Pulmonary artery endothelial cell (primary cell): Measurements from ENCODE around the gene RAPGEF3. TPM values are rescaled to one million over a fixed set of nuclear protein-coding genes. Genes with fewer than 3 reads are reported as not detected.

ENCODE experiments used
- DNase-seq: peaks from one replicate; pipeline ENCODE4 v3.0.0-alpha.2; 2011; ENCODE audit warnings: low read depth, low spot score
- total RNA-seq: library from RNA; depleted of rRNA; stranded (reverse); fragments of >200 nt; gene quantifications from 2 replicates; pipeline ENCODE4 v1.2.3, GENCODE V29; 2014

RAPGEF3 gene
- total RNA-seq, 1 donor from 2014 or later = 17.0 TPM

DNA sequence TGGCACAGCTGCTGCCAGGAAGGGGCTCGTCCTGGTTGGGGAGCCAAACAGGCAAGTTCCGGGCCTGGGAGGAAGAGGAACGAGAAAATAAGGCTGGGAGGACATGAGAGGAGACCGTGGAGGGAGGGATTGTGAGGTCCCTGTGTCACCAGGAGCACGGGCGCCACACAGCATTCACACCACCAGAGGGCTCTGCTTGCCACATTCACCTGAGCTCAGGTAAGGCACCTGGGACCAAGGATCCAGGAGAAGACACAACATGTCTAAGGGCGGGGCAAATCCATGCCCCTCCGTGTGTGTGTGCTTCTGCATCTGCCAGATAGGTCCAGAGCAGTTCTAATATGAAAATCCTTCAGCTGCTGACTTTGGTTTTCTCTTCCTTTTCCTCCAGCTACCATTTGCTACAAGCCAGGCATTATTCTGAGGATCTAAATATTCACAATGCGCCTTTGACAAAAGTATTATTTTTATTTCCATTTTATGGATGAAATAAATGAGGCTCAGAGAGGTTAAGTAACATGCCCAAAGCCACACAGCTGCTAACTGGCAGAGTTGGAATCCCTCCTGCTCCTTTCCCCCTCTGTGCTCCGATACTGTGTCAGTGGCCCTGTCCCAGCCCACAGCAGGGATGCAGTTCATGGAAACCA, 14.6 kb downstream of the RAPGEF3 start:
- DNase-seq = no peak

DNA sequence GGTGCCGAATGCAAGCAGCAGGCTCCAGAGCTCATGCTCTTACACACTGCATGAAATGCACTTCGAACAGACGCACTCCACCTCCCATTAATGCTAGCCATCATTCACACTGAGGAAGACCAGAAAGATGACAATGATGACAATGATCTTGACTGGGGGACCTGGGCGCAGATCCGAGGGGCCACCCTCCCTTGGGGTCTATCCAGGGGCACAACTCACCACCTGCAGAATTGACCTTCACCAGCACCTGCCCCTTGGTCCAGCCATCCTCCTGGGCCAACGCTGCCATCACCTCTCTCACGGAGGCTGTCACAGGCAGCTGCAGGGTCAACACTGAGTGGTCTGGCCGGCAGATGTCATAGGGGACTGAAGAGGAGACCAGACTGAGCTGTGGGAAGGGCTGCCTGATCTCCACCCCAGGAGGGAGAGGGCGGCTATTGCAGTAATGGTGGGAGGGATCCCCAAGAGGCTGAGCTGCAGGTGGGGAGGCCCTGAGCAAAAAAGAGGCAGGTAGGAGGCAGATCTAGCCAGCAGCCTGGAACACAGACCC, 15.3 kb downstream of the RAPGEF3 start:
- no peak for DNase-seq

DNA sequence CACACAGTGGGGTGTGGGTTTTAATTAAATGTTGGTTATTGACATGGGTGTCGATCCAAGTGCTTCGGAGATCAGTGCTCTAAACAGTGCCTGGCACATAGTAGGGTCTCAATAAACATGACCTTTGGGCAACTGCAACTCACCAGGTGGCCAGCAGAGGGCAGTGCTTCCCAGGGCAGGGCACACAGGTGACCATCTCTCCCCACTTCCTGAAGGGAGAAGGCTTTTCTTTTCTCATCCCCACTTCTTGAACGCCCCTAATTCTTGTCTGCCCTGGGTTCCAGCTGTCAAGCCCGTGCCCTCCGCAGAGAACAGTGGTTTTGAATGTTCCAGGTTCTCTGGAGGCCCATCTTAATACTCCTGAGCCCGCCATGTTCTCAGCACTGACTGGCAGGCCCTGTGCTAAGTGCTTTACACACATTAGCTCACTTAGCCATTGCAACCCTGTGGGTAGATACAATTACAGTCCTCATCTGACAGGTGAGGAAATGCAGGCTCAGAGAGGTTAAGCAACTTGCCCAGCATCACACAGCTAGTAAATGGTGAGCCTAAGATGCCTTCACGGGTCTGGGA, 16.3 kb downstream of the RAPGEF3 start:
- no peak for DNase-seq

DNA sequence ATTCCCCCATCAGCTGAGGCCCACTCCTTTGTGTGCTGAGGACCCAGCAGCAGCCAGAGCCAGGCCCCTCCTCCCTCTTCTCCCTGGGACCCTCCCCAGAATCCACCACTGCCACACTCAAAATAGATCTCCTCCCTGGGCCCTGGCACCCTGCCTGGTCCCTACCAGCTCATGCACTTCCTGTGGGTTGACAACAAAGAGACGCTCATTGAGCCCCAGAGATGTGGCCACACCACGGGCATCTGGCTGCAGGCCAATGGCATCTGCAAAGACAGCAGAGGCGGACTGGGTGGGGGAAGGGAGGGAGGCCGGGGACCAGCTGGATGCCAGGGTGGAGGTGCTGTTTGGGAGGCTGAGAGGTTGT, 17.4 kb downstream of the RAPGEF3 start:
- DNase-seq = no peak

DNA sequence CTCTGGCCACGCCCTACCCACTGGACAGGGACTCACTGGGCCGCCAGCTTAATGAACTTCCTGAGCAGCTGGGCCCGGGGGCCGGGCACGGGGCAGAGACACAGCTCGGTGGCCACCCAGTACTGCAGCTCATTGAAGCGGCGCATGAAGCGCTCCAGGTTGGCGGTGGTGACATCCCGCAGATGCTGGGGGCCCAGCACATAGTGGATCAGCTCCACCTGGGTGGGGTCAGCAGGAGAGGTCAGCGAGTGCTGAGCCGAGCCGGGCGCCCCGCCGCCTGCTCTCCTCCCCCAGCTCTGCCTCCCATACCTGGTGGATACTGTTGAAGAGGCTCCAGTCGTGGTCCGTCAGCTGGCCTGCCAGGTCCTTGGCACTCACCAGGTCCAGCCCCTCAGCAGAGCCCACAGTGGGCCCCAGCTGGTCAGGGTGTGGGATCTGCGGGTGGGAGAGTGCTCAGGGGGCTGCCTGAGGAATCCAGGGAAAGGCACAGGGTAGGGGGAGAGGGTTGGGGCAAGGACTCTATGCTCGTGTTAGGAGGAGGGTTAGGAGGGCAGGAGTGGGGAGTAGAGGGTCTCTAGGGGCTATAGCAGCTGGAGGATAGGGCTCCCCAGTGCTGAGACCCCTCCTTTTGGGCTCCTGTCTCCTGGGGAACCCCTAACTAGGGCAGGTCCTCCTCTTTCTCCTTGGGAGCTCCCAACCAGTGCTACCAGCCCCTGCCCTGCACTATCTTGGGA, 17.9 kb downstream of the RAPGEF3 start:
- DNase-seq = no peak

DNA sequence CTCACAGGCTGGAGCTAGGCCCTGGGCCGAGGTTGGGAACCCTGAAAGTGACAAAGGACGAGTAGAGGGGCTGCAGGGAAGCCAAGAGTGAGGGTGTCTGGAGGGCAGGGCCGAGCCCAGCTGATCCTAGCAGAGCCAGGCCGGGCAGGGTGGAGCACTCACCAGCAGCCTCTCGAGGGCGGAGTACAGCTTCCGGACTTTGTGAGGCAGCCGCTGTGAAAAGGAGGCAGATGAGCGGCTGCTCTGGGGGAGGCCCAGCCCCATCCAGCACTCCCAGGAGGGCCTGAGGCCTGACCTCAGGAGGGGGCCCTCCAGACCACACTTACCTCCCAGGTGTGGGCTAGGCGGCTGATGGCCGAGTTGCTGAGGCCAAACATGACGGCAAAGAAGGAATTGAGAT, 18.7 kb downstream of the RAPGEF3 start:
- no peak for DNase-seq

DNA sequence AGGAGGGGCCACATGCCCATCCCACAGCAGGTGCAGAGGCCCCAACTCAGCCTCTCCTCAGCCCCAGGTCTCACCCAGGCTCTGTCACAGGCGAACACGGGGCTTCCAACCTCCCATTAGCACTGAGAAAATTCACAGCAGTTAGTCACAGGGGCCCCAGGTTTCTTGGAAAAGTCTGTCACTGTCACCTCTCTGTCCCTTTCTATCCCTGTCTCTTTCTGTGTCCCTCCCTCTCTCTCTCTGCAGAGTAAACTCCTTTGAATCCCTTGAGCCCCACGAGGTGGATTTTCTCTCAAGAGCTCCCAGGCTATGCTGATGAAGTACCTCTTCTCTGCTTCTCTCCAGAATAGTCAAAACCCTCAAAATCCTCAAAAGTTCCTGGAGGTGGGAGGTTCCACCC, 19.4 kb downstream of the RAPGEF3 start:
- DNase-seq = no peak

DNA sequence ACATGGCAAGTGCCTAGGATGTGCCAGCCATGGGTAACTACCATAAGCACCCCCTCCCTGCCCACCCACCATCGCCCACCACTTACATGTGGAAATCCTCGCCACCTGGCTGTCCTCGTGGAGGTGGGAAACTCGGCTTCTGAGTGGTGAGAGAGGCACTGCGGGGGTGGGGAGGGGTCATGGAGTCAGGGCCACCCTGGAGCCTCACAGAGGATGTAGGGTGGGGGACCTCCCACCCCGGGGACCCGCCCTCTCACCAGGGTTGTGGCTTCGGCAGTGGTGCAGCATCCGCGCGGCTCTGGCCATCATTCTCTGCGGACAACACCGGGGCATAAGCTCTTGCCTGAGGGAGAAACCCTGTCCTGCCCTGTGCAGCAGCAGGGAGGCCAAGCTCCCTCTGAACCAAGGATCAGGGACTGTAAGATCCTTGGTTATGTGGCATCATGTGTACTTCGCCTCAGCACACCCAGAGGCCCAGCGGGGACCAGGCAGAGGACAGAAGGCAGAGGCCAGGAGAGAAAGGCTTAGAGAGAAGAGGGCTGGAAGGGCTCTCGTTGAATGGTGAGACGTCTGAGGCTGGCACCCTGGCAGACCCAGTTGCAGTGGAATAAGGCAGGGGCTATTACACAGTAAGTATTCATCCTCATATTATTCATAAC, 20.6 kb downstream of the RAPGEF3 start:
- DNase-seq = no peak

DNA sequence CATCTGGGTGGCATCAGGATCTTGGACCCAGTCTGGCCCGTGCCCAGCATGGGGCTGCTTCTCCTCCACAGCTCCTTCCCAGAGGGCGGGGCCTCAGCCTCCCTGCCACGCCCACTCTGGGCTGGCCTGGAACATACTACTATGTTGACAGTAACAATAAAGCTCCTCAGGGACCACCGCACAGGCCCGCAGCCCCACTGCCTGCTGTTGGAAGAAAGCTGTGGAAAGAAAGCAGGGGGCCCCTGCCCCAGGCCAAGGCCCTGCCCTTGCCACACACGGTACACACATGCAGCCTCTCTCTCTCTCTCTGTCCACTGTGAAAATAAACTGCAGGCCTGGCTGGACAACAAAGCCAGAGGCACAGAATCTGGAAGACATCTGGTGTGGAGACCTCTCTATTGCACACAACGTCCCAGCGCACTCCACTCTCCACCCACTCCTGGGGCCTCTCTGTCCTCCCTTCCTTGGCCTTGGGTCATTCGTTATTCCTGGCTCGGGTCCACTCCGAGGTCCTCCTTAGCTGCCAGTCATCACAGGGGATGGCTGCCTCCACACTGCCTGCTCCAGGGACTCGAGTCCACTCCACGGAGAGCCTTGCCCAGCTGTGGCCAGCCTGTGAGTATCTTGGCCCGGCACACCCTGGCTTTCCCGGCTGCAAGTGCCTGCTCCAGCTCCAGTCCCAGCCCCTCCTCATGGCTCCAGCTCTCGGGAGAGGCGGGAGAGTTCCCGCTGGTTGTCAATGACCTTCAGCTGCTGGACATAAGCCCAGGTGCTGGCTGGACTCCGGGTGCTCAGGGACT, 21.6 kb downstream of the RAPGEF3 start:
- DNase-seq = no peak

DNA sequence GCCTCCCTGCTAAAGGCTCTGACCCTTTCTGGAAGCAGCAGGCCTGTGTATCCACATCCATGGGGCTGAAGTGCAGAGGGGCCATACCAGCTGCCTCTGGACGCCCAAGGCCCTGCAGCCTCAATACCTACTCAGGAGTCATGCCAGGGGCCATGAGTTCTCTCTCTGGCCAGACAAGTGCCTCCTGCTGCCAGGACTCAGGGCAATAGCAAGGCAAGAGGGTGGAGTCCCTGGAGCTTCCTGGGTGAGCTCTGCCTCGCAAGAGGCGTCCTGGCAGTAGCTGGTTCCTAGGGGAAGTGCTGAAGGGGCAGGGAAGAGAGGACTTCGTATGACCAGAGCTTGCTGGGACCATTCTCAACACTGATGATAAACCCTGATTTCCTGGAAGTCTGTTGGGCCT, 22.5 kb downstream of the RAPGEF3 start:
- DNase-seq = no peak

DNA sequence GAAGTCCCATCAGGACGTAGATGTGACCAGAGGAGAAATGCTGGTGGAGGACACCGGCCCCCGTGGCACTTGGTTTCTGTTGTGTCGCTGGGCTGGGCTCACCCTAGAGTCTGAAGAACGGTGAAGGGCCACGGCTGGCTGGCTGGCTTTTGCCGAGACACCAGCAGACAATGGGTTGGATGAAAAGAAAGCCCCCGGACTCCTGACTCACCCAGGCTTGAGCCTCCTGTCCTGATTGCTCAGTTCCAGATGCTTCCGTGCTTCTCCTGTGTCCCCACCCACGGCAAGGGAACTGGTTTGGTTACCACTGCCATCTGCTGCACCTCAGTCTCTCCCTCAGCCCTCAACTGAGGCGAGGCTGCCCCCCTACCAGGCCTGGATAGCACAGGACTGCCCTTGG, 23.0 kb downstream of the RAPGEF3 start:
- DNase-seq = no peak

DNA sequence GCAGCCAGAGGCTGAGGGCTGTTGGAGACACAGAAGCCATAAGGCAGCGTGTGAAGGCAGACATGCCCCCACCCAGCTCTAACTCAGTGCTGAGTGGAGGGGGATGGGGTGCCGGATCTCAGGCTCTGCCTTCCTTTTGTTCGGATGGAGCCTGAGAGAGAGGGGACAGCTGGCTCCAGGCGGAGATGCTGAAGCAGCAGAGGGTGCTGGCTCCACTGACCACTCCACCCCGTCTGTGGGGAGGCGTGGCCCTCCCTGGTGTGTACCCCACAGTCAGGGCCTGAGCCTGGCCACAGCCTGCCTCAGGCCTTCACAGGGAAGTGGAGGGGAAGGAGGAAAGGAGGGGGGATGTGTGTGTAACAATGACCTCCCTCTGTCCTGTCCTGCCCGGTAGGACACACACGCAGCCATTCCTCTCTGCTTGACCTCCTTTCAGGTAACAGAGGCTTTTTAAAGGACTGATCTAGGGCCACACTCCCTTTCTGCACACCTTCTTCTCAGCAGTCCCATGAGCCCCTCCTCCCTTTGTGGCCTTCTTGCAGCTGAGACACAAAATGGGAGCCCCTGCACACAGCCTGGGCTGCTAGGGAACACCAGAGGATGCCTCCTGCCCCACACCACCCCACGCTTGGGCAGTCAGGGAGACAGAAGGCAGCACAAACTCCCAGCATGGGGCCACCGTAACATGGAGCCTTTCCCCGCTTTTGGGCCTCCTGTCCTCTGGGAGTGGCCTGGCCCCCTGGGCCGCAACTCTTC, 23.8 kb downstream of the RAPGEF3 start:
- DNase-seq = no peak

DNA sequence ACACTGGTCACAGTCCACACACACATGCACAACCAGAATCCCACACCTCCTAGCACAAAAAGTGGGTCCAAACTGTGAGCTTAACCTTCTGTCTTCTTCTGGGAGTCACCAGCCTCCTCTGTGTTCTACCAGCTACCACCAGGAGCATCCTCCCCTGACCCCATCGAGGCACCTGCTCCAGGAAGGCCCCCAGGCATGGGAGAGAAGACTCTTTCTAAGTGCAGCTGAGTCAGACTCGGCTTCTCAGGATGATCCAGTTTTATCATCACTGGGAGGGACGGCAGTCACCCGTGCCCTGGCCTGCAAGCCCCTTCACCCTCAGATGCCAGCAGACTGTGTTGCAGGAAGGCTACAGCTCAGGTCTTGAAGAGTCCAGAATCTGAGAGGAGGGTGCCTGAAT, 25.5 kb downstream of the RAPGEF3 start:
- DNase-seq = no peak

DNA sequence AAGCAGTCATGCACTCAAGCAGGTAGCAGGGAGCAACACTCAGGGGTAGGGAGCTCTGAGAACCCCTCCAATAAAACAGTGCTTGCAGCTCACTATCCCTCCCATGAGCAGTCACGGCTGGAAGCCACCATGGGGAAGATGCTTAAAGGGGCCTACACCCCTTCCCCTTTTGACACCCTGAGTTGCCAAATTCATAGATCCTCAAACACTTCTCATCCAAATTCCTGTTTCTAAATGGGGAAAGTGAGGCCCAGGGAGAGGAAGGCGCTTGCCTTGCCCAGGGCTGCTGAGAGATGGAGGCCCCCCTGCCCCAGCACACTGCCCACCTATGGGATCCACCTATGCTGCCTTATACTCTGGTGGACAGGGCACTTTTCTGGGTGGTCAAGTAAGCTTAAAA, 26.2 kb downstream of the RAPGEF3 start:
- DNase-seq = no peak

DNA sequence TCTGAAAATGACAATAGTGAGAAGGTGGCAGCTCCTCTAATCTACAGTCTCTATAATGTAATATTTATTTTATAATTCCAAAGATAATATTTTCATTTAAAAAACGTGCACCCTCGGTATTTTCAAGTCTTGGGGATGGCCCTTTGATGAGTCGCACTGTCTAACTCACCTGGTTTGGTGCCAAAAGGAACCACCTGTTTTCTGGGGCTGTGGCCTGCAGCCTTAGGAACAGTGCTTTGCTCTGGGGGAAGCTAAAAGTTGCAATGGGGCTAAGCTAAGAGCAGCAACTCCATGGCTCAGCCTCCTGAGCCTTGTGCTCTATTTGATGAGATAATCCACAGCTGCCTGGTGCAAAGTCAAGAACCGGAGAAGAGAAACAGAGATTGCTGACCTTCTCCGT, 27.0 kb downstream of the RAPGEF3 start:
- no peak for DNase-seq

DNA sequence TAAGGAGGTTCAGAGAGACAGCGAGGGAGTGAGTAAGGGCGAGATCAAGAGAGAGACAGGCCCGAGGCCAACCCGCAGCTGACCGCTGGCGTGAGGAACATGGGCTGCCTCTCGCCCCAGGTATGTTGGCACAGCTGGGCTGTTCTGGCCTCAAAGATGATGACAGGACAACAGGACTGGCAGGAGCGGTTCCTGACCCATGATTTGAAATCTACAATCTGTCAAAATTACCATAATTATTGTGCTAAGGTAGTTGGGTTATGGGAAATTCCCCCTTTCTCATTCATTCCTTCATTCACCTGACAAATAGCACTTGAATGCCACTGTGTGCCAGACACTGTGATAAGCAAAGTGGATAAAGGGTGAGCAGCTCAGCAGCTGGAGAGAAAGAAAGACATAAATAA, 28.3 kb downstream of the RAPGEF3 start:
- no peak for DNase-seq

DNA sequence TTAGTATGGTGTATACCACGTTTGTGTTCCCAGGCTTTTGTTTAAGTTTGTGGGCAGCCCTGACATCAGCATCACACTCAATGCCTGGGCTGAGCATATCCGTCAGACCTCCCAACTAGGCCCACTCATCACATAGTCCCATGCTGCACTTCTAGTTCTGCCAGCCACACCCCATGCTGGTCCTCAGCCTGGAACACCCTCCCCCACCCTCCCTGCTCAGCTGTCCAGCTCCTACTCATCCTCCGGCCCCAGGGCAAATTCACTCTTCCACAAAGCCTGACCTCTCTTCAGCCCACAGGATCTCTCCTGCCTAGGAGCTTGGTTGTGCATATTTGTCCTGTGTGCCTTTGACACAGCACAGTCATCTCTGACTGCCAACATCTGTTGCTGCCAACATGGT, 29.4 kb downstream of the RAPGEF3 start:
- DNase-seq = no peak

DNA sequence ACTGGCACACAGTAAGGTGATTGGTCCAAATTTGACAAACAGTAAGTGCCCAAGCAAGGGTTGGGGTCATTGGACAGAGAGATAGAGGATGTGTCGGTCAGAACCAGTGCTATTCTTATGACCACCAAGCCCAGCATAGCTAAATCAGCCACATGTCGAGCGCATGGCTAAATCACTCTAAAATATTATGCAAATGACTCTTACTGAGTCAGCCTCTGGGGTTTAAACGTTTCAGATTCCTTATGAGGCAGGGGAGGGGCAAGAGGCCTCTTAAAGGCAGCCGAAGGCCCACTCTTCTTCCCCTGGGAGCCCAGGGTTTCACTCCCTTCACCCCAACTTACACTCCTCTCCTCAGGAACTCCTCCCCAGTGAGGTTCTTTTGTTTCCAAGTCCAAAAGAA, 32.8 kb downstream of the RAPGEF3 start:
- DNase-seq = no peak

DNA sequence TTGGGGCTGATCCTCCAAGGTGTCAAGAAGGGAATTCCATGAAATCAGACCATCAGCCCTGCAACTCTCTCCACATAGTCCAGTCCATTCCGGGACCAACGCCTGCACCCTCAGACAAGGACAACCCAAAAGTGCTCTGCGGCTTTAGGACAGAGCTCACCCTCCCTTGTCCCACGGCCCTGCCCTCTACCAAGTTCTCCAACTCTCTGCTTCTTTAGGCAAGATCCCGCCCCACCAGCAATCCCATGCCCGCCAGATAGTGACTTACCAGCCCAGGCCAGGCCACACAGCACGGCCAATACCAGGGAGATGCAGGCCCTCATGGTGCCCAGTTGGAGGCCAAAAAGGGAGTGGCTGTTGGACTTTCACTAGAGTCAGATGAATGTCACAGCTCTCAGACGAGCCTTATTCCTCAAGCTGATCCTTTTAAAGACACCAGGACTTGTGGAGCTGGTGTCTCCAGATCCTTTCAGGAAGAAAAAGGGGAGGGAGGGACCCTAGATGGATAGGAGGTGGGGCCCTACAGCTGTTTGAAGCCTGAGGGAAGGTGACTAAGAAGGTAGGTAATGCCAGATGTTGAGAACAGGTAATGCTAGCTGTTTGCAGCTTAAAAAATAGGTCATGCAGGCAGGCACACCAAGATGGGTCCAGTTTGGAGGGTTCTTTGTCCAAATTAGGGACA, 33.4 kb downstream of the RAPGEF3 start, which contains the start of gene ENDOU:
ENDOU (minus strand) TSS at position 400 of the 682 bp plus-strand sequence; CDS start at position 323, 77 bp downstream.
- DNase-seq = no peak
